HG03457 (cell line): ENCODE results near the gene GPR151.

Source experiments
- ATAC-seq: cut with Tn5 transposase; IDR thresholded peaks from one replicate; pipeline ENCODE4 v1.9.1; 2021; ENCODE audit warnings: moderate number of reproducible peaks; ENCODE audit not compliant: unreplicated experiment

Gene GPR151

DNA sequence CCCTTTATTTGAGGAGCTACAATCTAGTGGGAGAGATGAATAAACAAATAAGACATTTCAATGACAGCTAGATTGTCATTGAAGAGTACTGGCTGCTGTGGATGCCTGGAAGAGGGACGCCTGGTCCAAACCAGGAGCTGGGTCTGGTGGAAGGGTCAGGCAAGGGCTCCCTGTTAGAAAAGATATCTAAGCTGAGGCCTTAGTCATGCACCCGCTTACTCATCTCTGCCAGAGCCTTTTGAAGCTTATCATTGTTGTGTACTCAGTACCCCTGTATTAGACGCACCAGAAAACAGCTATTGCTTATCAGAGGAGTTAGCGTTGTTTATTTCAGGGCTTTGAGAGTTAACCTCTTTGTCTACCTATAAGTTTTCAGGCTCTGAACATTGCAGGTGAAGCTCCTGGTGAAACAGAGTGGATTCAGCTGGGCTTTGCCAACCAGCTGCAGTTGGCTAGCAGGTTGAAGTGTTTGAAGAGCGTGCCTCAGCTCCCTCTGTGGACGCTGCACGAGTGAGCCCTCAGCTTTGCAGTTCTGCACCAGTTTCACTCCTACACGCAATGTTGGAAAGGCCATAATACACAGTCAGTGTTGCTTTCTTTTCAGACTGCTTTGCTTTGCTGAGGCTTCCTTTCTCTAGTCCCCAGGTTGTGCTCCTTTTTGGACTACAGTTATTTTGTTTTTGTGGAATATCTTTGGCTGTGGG, 5.6 kb upstream of the GPR151 start:
- ATAC-seq = no peak

DNA sequence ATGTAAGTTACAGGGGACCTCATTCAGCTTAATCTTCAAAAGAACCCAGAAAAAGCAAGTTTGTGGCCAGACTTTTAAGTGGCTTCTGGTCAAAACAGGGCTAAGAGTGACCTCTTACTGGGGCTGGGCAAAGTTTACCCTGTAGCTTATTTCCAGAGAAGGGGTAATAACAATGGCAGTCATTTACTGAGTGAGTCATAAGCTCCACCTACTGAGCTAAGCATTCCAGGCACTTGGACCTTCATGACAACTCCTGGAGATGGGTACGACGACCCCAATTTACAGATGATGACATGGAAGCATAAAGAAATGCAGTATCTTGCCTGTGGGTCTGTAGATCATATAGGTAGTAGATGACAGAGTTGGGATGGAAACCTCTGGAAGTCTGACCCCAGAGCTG, 4.7 kb upstream of the GPR151 start:
- ATAC-seq = no peak

DNA sequence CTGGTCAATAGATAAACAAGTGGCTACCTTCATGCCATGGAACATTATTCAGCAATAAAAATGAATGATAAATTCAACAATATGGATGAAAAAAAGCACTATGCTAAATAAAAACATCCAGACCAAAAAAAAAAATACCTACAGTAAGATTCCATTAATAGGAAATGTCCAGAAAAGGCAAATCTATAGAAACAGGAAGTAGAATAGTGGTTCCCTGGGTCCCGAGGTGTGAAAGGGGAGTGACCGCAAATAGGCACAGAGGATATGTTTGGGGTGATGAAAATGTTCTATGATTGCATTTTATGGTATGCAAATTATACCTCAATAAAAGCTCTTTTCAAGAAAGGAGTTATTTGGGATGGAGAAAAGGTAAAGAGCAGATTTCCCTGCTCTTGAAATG, 3.6 kb upstream of the GPR151 start:
- no peak for ATAC-seq

- ATAC-seq = no peak
Observed at GRCh38 chr5:146515473-146516150, 378 bp downstream of the GPR151 start.

GRCh38 chr5:146514575-146514974, 1.4 kb downstream of the GPR151 start:
- ATAC-seq = no peak

DNA sequence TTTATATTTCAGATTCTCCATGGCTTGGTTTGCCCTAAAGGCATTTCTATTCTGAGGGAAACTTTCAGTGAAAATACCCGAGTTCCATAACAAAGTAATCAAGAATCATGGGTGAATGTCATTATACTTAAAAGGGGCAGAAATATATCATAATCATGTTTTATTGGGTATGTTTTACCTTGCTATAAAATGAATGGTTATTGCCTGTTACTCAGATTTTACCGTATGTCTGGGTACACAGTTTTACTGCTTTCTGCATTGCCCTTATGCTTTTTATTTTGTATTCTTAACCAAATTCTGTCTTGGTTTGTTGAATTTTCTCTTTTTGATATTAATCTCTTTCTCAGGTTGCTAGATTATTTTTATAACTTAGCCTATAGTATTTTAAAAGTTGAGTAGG, 2.5 kb downstream of the GPR151 start:
- ATAC-seq = no peak

DNA sequence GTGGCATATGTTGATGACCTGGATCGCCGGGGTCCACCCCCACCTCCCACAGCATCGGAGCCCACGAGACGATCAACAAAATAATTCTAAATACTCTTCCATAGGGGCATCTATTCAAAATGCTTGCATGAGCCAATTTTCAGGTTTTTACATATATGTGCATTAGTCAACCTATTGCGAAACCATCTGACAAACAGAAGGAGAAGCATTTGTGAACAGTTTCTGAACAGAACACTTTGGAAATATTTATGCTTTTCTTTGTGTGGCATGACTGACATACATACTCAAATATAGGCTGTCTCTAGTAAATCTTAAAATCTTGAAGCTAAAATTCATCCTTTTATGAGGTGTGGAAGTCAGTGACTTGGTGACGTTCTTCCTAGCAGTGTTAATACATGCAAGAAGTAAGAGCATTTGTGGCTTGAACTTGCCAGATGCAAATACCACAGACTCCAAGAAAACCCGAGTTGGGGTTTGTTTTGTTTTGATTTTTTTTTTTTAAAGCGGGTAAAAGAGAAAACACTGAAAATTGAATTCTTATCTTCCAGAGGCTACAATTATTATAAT, 5.3 kb downstream of the GPR151 start:
- ATAC-seq = no peak

- ATAC-seq = no peak
Observed at GRCh38 chr5:146507428-146507827, 8.6 kb downstream of the GPR151 start.

DNA sequence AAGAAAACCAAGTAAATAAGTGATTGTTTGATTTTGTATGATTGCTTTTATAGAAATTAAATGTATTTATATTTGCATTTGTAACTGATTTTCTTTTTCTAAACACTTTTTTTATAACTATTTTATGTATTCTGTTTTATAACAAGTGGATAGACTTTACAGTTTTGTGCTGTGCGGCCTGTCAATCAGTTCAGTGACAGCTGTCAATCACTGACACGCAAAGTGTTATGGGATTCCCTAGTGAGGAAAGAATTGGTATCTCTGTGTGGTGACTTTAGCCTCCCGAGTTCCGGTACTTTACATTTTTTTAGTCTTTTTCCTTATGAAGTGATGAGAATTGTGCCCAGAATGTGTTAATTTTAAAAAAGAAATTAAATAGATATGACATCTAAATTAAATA, 16.3 kb downstream of the GPR151 start:
- ATAC-seq = no peak

GRCh38 chr5:146494656-146495055, 21.3 kb downstream of the GPR151 start:
- ATAC-seq = no peak

GRCh38 chr5:146490089-146490843, 25.7 kb downstream of the GPR151 start:
- no peak for ATAC-seq

- ATAC-seq = no peak
Observed at GRCh38 chr5:146484714-146485391, 31.1 kb downstream of the GPR151 start.

- ATAC-seq = no peak
Observed at GRCh38 chr5:146482775-146483174, 33.2 kb downstream of the GPR151 start.

DNA sequence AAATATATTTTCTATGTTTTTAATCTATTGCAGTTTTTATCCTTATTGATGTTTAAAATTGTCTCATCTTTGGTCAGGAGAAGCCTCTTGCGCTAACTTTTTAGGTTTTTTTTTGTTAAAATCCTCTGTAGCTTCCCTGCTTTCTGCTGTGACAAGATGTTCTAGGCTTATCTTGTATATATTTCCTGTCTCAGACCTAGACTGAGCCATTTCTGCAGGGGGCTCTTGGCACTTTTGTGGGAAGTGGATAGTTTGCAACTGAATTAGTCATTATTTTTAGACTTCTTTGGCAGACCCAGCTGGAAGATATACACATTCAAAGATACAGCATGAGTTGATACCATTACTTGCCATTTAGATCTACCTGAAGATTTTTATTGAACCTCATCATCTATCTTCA, 40.1 kb downstream of the GPR151 start:
- no peak for ATAC-seq

DNA sequence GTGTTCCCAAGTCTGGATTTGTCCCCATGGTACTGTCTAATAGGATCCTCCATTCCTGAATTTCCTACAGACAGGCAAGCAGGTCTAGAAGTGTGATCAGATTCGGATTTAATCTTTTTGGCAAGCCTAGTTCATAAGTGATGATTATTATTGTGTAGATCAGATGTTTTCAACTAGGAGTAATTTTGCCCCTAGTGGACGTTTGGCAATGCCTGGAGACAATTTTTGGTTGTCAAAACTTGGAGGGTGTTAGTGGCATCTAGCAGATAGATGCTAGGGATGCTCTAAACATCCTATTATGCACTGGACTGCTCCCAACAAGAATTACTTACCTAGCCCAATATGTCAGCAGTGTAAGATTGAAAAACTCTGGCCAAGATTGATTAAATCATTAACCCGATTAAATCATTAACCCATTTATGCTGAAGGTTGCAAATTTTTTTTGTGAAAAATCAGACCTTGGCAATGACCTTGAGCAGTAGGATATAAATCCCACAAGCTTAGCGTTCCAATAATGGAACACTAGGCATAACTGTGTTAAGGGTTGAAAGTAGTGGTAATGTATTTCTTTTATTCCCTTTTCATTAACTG, 40.7 kb downstream of the GPR151 start:
- no peak for ATAC-seq

DNA sequence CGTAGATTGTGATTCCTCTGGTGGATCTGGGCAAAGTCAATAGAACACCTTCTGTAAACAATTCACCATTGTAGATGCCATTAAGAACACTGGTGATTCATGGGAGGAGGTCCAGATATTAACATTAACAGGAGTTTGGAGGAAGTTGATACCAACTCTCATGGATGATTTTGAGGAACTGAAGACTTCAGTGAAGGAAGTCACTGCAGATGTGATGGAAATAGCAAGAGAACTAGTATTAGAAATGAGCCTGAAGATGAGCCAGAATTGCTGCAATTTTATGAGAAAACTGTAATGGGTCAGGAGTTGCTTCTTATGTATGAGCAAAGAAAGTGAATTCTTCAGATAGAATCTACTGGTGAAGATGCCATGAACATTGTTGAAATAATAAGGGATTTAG, 41.9 kb downstream of the GPR151 start:
- ATAC-seq = no peak

GRCh38 chr5:146467760-146468159, 48.2 kb downstream of the GPR151 start:
- ATAC-seq = no peak

- ATAC-seq = no peak
Observed at GRCh38 chr5:146466521-146467349, 49.3 kb downstream of the GPR151 start.

DNA sequence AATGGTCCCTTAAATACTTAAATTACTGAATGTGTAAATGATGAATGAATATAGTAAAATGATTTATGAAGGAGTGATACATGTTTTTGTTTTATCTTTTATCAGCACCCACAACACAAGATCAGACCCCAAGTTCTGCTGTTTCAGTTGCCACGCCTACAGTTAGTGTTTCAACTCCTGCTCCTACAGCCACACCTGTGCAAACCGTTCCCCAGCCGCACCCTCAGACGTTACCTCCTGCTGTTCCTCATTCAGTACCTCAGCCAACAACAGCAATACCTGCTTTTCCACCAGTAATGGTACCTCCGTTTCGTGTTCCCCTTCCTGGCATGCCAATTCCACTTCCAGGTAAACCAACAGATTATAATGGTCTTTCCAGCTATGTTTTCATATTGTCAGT, 52.5 kb downstream of the GPR151 start:
- no peak for ATAC-seq
